ENCODE results near the gene TRIM66. TPM values are rescaled to one million over a fixed set of nuclear protein-coding genes. Genes with fewer than 3 reads are reported as not detected.

The TRIM66 gene
- total and polyA plus RNA-seq, 10 of the 15 experiments (the other 5 are each of a cell fraction or from before 2014, with no cell fraction given): 1.7 to 14.5 (median 7.4) TPM

GRCh38 chr11:8624698-8625097 is 57.8 kb downstream of the TRIM66 start (continued):
- TF ChIP-seq CUX1 (IDR thresholded peaks at IDR 0.05; ENCODE audit: insufficient replicate concordance, low read depth, low read length) (no peak), SMAD1 (IDR thresholded peaks at IDR 0.05; ENCODE audit: low read depth, partially characterized antibody) (no peak), FOXM1 (IDR thresholded peaks at IDR 0.05; ENCODE audit: low read depth, low read length) (no peak), SKIL (IDR thresholded peaks at IDR 0.05; ENCODE audit: low read depth, poor library complexity, severe bottlenecking) (no peak), SRF (IDR thresholded peaks at IDR 0.05; ENCODE audit: low read depth in 2 of 2, low read length in 2 of 2) (no peak), STAT3 (IDR thresholded peaks at IDR 0.05; ENCODE audit: low read depth, low read length) (no peak), HDAC6 (IDR thresholded peaks at IDR 0.05; ENCODE audit: unreplicated experiment) (no peak), TARDBP (IDR thresholded peaks at IDR 0.05; ENCODE audit: borderline replicate concordance) (no peak), NBN (IDR thresholded peaks at IDR 0.05) (no peak)
- TF ChIP-seq, protein P1, sequence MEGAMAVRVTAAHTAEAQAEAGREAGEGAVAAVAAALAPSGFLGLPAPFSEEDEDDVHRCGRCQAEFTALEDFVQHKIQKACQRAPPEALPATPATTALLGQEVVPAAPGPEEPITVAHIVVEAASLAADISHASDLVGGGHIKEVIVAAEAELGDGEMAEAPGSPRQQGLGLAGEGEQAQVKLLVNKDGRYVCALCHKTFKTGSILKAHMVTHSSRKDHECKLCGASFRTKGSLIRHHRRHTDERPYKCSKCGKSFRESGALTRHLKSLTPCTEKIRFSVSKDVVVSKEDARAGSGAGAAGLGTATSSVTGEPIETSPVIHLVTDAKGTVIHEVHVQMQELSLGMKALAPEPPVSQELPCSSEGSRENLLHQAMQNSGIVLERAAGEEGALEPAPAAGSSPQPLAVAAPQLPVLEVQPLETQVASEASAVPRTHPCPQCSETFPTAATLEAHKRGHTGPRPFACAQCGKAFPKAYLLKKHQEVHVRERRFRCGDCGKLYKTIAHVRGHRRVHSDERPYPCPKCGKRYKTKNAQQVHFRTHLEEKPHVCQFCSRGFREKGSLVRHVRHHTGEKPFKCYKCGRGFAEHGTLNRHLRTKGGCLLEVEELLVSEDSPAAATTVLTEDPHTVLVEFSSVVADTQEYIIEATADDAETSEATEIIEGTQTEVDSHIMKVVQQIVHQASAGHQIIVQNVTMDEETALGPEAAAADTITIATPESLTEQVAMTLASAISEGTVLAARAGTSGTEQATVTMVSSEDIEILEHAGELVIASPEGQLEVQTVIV (IDR thresholded peaks at IDR 0.05; ENCODE audit: borderline replicate concordance, partially characterized antibody): no peak

All from GM12878 (cell line).